GM12873 (cell line): ENCODE results near the gene AHSG.
A peak's percentile ranks its signal among the peaks of the same experiment; 100 is the strongest.

Experiments
- TF ChIP-seq, protein P1 (sequence below): IDR thresholded peaks from 2 replicates; pipeline ENCODE4 v1.5.1; 2012; ENCODE audit warnings: low read depth, mild to moderate bottlenecking, moderate library complexity, low read length, control low read depth; ENCODE audit not compliant: insufficient read depth; ENCODE audit errors: missing control alignments

AHSG gene

DNA sequence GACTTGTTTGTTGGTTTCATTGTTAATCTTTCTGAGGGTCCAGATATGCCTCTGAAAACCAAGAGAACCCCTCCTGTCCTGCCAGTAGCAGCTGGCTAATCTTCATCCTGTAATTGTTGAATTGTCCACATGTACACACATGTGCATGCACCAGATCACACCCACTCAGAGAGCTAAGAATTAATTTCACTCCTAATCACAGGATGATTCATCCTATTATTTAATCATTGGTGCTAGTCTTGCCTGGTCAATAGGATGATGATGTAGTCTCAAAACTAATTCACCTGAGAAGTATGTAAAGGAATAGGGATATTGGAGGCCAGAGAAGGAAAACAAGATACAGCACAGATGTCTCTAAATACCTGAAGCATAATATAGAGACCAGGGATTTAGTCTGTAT, 7.8 kb upstream of the AHSG start:
- TF ChIP-seq, protein P1, sequence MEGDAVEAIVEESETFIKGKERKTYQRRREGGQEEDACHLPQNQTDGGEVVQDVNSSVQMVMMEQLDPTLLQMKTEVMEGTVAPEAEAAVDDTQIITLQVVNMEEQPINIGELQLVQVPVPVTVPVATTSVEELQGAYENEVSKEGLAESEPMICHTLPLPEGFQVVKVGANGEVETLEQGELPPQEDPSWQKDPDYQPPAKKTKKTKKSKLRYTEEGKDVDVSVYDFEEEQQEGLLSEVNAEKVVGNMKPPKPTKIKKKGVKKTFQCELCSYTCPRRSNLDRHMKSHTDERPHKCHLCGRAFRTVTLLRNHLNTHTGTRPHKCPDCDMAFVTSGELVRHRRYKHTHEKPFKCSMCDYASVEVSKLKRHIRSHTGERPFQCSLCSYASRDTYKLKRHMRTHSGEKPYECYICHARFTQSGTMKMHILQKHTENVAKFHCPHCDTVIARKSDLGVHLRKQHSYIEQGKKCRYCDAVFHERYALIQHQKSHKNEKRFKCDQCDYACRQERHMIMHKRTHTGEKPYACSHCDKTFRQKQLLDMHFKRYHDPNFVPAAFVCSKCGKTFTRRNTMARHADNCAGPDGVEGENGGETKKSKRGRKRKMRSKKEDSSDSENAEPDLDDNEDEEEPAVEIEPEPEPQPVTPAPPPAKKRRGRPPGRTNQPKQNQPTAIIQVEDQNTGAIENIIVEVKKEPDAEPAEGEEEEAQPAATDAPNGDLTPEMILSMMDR = no peak

DNA sequence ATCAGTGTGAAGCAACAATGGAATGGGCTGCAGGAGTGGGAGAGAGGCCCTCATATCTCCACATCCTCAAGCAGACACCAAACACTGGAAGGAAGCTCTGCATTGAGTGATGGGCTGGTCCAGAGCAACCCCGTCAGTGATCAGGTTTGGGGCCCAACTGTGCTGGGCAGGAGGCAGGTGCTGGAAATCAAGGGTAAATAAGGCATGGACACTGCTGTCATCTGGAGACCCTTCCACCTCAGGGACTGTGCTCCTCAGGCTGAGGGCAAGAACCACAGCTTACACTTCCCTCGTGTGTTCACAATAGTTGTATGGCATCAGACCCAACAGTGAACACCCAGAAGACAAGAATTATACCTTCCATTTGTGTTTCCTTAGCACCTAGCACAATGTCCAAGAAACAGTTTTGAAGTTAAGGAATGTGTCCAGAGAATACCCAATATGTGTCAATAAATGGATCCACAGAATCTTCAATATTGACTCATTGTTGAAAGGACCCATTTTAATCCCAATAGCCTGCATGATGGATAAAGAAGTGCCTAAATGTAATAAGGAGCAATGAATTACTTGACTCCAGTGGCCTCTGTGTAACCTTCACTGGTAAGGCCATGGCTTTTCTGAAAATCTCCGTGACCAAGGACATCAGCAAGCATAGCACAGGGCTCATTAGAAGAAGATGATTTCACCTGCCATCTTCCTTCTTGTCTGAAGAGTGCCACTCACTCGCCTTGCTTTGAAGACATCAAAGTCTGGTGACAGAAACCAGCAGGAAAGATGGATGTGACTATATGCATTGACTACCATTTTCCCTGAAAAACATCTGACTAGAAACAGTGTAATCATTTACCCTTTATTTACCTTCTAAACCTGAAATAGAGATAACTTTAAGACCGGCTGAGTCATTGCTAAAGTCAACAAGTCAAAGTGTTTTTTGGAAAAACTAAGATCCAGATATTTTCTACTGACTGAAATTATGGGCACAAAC, 7.0 kb upstream of the AHSG start:
- TF ChIP-seq, protein P1 = no peak

DNA sequence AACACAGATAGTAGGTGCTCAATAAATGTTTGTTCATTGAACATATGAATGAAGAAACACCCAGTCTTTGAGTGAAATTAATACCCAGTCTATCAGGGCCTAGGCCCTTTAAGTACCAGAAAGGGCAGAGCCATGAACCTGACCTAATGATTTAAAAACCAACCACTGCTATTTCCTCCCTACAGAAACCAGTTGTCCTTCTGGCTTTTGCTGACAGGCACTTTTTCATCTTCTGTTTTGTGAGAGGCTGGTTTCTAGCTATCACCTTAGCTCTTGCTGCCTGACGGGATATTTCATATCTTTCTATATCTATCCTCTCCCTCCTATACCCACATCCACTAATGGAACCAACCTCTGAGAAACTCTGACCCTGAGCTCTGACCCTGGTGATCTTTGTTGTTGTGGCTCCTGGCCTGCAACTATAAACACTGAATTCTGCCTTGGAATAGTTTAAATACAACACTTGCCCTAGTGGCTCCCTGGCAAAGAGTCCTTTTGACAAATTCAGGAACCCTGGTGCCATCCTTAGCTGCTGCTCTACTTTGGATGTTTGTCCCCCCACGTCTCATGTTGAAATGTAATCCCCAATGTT, 4.1 kb upstream of the AHSG start:
- TF ChIP-seq, protein P1 = no peak

DNA sequence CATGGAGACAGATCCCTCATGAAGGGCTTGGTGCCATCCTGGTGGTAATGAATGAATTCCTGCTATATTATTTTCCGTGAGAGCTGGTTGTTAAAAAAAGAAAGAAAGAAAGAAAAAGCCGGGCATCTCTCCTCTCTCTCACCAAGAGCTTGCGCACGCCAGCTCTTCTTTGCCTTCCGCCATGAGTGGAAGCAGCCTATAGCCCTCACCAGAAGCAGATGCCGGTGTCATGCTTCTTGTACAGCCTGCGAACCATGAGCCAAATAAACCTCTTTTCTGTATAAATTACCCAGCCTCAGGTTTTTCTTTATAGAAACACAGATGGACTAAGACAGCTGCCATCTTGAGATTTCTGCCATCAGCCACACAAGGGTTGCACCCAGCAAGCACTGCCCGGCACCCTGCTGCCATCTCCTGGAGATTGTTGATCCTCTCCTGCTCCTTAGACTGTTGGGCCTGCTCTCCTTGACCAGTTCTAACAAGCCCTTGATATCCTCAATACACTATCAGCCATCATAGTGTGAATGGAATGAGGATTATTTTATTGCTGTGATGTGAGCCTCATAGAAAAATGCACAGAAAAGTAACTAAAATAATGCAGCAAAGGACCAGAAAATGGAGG, 3.5 kb upstream of the AHSG start:
- TF ChIP-seq, protein P1 = peak; percentile 44

DNA sequence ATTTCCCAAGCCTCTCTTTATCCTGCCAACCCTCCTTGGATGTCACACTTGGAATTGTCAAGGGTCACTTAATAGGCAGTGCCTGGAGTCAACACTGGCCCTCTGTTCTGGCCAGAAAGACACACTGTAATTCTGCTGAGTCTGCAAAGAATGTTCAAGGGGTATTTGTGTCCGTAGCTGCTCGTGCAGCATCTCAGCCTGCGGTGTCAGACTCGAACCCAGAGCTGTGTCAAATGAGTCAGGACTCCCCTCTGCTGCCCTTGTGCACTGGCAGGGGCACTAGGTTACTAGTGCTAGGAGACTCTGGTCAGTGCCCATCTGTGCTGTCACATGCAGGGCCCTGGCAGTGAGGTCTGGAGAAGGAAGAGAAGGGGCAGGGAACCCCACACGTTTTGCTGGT, 795 bp upstream of the AHSG start:
- TF ChIP-seq, protein P1 = no peak

DNA sequence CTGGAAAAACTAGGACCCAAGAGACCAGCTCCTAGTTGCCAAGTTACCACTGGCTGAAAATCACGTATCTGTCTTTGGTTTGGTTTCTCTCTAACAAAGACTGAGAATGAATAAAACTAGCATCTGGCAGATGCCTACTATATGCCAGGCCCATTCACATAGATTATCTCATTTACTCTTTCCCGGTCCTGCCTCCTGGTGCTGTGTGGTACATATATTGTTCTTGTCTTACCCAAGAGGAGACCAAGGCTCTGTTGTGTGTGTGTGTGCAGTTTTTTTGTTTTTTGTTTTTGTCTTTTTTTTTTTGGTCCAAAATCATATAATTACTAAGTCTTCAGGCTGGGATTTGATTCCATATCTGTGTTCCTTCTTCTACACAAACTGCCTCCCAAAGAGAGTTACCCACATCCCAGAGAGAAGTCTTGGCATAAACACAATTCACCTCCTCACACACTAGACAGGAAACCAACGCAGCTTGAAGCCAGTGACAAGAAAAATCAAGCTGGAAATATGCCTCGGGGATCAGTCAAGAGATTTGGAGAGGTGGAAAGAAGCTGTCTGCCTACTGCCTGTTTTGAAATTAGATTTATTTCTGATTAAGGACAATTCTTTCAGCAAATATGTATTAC, 891 bp downstream of the AHSG start:
- TF ChIP-seq, protein P1 = no peak

DNA sequence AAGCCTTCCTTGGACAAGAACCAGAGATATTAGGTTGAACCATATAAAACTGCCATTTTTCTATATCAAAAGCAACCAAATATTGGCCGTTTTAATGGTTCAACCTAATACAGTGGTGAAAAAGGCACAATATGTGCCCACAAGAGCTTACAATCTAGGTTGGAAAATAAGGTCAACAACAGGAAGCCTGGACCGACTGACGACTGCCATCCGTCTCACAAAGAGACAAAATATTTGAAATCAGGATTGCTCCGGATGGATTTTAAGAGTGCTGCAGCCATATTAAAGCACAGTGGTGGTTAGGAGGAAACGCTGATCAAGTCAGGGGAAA, 1.4 kb downstream of the AHSG start:
- TF ChIP-seq, protein P1 = no peak
